Thoracic aorta (tissue), 2 donors: Measurements from ENCODE around the gene ZBTB16. TPM values are rescaled to one million over a fixed set of nuclear protein-coding genes. Genes with fewer than 3 reads are reported as not detected.

Experiments used
- ATAC-seq: fragments of 150-250 bp; one replicate; pipeline ENCODE4 v1.8.0; 2017; ENCODE audit warnings: low read depth; ENCODE audit not compliant: insufficient number of reproducible peaks, low FRiP score
- DNase-seq: peaks from one replicate; pipeline ENCODE4 v3.0.0-alpha.2; 2020; ENCODE audit warnings: low spot score
- H3K27ac ChIP-seq, 2 donors: fragments of 200-600 bp; sonication (generic); 1 replicate in 1 of 2; 2 replicates in 1 of 2; pipeline ENCODE4 v1.5.1; 2016; ENCODE audit warnings: mild to moderate bottlenecking in 2 of 2, moderate library complexity in 2 of 2
- H3K27me3 ChIP-seq: fragments of 200-600 bp; sonication (generic); replicated peaks from 2 replicates; pipeline ENCODE4 v1.6.0; 2016; ENCODE audit warnings: mild to moderate bottlenecking; ENCODE audit not compliant: insufficient read depth
- H3K36me3 ChIP-seq: fragments of 200-600 bp; sonication (generic); one replicate; pipeline ENCODE4 v1.5.1; 2016
- H3K4me1 ChIP-seq, 2 donors: fragments of 200-600 bp; sonication (generic); 1 replicate in 1 of 2; 2 replicates in 1 of 2; pipeline versions ENCODE4 v1.5.1 to v1.6.0; 2016; ENCODE audit warnings: low read depth in 2 of 2, mild to moderate bottlenecking in 1 of 2; ENCODE audit not compliant: control insufficient read depth in 1 of 2
- H3K4me3 ChIP-seq: fragments of 200-600 bp; sonication (generic); 2 replicates; pipeline ENCODE4 v1.5.1; 2016; ENCODE audit warnings: mild to moderate bottlenecking
- H3K9me3 ChIP-seq: fragments of 200-600 bp; sonication (generic); 2 replicates; pipeline ENCODE4 v1.5.1; 2016
- total RNA-seq, 2 donors: library from RNA; depleted of rRNA; stranded (reverse); fragments of >200 nt; gene quantifications; one replicate each; pipeline versions ENCODE4 v1.1.0 to v1.2.3, GENCODE V29; 2016
- TF ChIP-seq, protein P1 (sequence below): fragments of 200-600 bp; sonication (generic); IDR thresholded peaks from one replicate; pipeline ENCODE4 v1.5.1; 2019; ENCODE audit warnings: antibody characterized with exemption

The ZBTB16 gene
- total RNA-seq, 2 donors from 2014 or later: 314 to 545 TPM

DNA sequence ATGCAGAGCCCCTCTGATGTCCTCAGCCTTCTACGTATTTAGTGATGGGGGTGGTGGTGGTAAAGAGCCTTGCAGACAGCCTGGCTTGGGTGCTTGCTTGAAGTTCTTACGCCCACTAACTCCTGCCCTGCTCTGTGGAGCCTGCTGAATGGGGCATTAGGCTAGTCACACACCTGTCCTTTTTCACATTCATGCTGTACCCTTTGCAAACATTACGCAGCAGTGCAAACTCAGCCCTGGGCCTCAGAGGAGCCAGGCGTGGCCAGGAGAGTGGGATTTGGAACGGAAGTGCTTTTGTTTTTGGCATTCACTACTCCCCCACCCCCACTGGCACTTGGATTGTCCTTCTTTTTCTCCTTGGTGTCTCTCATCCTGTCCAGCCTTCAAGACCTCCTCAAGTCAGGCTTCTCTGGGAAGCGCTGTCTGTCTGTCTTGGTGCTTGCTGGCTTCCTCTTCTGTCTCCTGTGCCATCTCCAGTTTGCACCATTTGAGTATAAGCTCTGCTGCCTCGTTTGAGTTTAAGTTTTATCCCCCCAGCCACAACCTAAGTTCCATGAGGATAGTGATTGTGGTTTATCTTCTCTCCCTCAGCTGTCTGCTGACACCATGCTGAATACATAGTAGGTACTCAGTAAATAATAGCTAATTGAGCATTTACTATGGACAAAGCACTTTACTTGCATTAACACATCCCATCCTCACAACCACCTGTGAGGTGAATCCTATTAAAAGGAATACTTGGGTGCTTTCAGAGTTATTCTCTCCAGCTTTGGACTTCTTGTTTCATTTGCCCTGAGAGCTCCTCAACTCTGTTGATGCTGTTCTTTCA lies 26.7 kb downstream of the ZBTB16 start:
- H3K4me1 ChIP-seq: peaks cover 94 to 100% of the 10 kb centered on the region in 2 donors
- peaks cover 40% of the 10 kb centered on the region for H3K36me3 ChIP-seq

DNA sequence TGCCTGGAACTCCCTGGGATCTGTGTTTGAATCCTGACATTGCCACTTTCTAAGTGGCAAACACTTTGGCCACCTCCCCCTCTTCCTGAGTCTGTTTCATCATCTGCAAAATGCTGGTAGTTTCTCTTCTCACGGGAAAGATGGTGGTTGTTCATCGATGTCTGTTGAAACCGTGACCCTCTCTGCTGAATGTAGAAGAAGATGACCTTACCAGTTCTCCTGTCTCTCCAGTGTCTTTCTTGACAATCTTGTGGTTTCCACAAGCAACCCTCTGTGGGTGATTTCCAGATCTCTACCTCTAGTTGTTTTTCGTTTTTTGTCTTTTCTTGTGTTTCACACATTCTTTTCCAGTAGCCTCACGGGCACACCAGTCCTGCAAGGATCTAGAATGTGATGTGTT lies 27.5 kb downstream of the ZBTB16 start:
- Histone ChIP-seq H3K27me3 (no peaks in the 10 kb centered on the region), H3K4me3 (no peak overlapping the region), H3K36me3 (peaks cover 40% of the 10 kb centered on the region), H3K9me3 (no peaks in the 10 kb centered on the region), H3K27ac (peak overlapping the region; percentile 48 to 80), H3K4me1 (peaks cover 97 to 100% of the 10 kb centered on the region in 2 donors)
- no peak for ATAC-seq
- TF ChIP-seq, protein P1, sequence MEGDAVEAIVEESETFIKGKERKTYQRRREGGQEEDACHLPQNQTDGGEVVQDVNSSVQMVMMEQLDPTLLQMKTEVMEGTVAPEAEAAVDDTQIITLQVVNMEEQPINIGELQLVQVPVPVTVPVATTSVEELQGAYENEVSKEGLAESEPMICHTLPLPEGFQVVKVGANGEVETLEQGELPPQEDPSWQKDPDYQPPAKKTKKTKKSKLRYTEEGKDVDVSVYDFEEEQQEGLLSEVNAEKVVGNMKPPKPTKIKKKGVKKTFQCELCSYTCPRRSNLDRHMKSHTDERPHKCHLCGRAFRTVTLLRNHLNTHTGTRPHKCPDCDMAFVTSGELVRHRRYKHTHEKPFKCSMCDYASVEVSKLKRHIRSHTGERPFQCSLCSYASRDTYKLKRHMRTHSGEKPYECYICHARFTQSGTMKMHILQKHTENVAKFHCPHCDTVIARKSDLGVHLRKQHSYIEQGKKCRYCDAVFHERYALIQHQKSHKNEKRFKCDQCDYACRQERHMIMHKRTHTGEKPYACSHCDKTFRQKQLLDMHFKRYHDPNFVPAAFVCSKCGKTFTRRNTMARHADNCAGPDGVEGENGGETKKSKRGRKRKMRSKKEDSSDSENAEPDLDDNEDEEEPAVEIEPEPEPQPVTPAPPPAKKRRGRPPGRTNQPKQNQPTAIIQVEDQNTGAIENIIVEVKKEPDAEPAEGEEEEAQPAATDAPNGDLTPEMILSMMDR: no peak
- DNase-seq: no peak

More for the DNA sequence above, 26.7 kb downstream of the ZBTB16 start:
- Histone ChIP-seq H3K9me3 (no peaks in the 10 kb centered on the region), H3K27ac (peak overlapping the region; percentile 48 to 80), H3K27me3 (no peaks in the 10 kb centered on the region), H3K4me3 (peak overlapping the region; percentile 18)
- no peak for DNase-seq
- TF ChIP-seq, protein P1: no peak
- no peak for ATAC-seq

DNA sequence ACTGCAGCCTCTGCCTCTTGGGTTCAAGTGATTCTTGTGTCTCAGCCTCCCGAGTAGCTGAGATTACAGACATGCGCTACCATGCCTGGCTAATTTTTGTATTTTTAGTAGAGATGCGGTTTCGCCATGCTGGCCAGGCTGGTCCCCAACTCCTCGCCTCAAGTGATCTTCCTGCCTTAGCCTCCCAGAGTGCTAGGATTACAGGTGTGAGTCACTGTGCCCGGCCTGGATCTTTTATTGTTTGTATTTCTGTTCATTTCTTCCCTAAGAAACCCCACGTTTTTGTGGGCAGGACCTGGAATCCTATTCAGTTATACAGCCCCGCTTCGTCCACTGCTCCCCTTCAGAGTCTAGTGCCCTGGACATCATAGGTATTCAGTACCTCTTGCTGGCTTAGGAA lies 28.7 kb downstream of the ZBTB16 start:
- peak overlapping the region; percentile 58 to 80 for H3K27ac ChIP-seq
- DNase-seq: no peak
- TF ChIP-seq, protein P1: no peak
- H3K4me3 ChIP-seq: no peak overlapping the region
- ATAC-seq: no peak
- H3K4me1 ChIP-seq: peaks cover 97 to 100% of the 10 kb centered on the region in 2 donors
- H3K9me3 ChIP-seq: no peaks in the 10 kb centered on the region
- H3K36me3 ChIP-seq: peaks cover 37% of the 10 kb centered on the region
- H3K27me3 ChIP-seq: no peaks in the 10 kb centered on the region

DNA sequence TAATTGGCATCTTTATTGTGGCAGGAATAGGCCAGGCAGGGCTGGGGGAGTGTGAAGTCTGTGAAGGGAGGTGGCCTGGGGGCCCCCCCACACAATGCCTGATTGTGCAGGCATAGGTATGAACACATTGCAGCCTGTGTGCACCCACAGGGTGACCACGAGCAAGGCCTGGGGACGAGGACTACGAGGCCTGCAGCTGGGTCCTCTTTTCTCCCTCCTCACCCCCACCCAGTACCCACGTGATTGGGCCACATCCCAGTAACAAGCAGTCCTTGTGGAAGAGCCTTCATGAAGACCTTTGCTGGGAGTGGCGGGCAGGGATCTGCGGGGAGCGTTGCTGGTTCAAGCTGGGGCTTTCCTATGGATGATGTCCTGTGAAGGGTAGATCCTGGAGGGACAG lies 29.3 kb downstream of the ZBTB16 start:
- no peak overlapping the region for H3K4me3 ChIP-seq
- peaks cover 36% of the 10 kb centered on the region for H3K36me3 ChIP-seq
- H3K27ac ChIP-seq: peak overlapping the region; percentile 58 to 80
- H3K27me3 ChIP-seq: no peaks in the 10 kb centered on the region
- TF ChIP-seq, protein P1: no peak
- H3K9me3 ChIP-seq: no peaks in the 10 kb centered on the region
- ATAC-seq (no peak), DNase-seq (no peak)
- H3K4me1 ChIP-seq: peaks cover 99 to 100% of the 10 kb centered on the region in 2 donors

DNA sequence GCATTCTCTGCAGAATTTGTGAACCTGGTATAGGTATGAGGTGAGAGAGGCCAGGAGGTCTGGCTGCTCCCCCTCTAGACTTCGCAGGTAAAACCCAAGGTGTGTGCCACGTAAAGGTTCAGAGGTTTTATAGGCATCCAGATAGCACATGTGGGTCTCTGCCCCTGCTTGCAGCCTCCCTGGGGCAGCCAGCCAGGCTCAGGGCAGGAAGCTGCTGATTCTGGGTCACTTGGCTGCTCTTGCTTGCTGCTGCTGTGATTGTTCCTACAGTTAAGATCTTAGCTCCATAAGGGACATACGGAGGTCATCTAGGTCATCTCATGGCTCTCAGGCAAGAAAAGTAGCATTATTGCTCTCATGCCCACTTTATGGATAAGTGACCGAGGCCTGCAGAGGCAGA lies 30.2 kb downstream of the ZBTB16 start:
- TF ChIP-seq, protein P1: no peak
- H3K9me3 ChIP-seq: no peaks in the 10 kb centered on the region
- ATAC-seq: no peak
- peak overlapping the region; percentile 46 for H3K4me3 ChIP-seq
- peak overlapping the region; percentile 48 to 69 for H3K27ac ChIP-seq
- peaks cover 35% of the 10 kb centered on the region for H3K36me3 ChIP-seq
- no peak for DNase-seq
- no peaks in the 10 kb centered on the region for H3K27me3 ChIP-seq
- peaks cover 98 to 100% of the 10 kb centered on the region in 2 donors for H3K4me1 ChIP-seq
